Measurements from ENCODE around the gene TSPAN31.

Gene TSPAN31

GRCh38 chr12:57731411-57732080, 13.3 kb upstream of the TSPAN31 start:
- TF ChIP-seq REST (IDR thresholded peaks at IDR 0.05; ENCODE audit: insufficient read depth in 1 of 2, low read depth in 2 of 2, low read length in 2 of 2) (no peak), FOXP2 (optimal IDR thresholded peaks at IDR 0.05; ENCODE audit: borderline replicate concordance, extremely low read depth, extremely low read length, insufficient read depth) (no peak), SIN3A (IDR thresholded peaks at IDR 0.05; ENCODE audit: borderline replicate concordance, insufficient read depth, low read length) (no peak), POLR2AphosphoS5 (IDR thresholded peaks at IDR 0.05; ENCODE audit: low read depth, low read length) (no peak), TAF1 (IDR thresholded peaks at IDR 0.05; ENCODE audit: borderline replicate concordance, insufficient read depth, low read length) (no peak)

GRCh38 chr12:57732270-57732669, 12.6 kb upstream of the TSPAN31 start:
- TF ChIP-seq TAF1 (IDR thresholded peaks at IDR 0.05; ENCODE audit: borderline replicate concordance, insufficient read depth, low read length) (no peak), SIN3A (IDR thresholded peaks at IDR 0.05; ENCODE audit: borderline replicate concordance, insufficient read depth, low read length) (no peak), REST (IDR thresholded peaks at IDR 0.05; ENCODE audit: insufficient read depth in 1 of 2, low read depth in 2 of 2, low read length in 2 of 2) (no peak), POLR2AphosphoS5 (IDR thresholded peaks at IDR 0.05; ENCODE audit: low read depth, low read length) (no peak), FOXP2 (optimal IDR thresholded peaks at IDR 0.05; ENCODE audit: borderline replicate concordance, extremely low read depth, extremely low read length, insufficient read depth) (no peak)

GRCh38 chr12:57732726-57733593, 11.9 kb upstream of the TSPAN31 start:
- no peak for TF ChIP-seq TAF1 (IDR thresholded peaks at IDR 0.05; ENCODE audit: borderline replicate concordance, insufficient read depth, low read length)
- TF ChIP-seq POLR2AphosphoS5 (IDR thresholded peaks at IDR 0.05; ENCODE audit: low read depth, low read length) = no peak
- TF ChIP-seq REST (IDR thresholded peaks at IDR 0.05; ENCODE audit: insufficient read depth in 1 of 2, low read depth in 2 of 2, low read length in 2 of 2) = no peak
- TF ChIP-seq SIN3A (IDR thresholded peaks at IDR 0.05; ENCODE audit: borderline replicate concordance, insufficient read depth, low read length) = no peak
- TF ChIP-seq FOXP2 (optimal IDR thresholded peaks at IDR 0.05; ENCODE audit: borderline replicate concordance, extremely low read depth, extremely low read length, insufficient read depth) = no peak

- TF ChIP-seq REST (IDR thresholded peaks at IDR 0.05; ENCODE audit: insufficient read depth in 1 of 2, low read depth in 2 of 2, low read length in 2 of 2) (no peak), TAF1 (IDR thresholded peaks at IDR 0.05; ENCODE audit: borderline replicate concordance, insufficient read depth, low read length) (no peak), FOXP2 (optimal IDR thresholded peaks at IDR 0.05; ENCODE audit: borderline replicate concordance, extremely low read depth, extremely low read length, insufficient read depth) (no peak), SIN3A (IDR thresholded peaks at IDR 0.05; ENCODE audit: borderline replicate concordance, insufficient read depth, low read length) (no peak), POLR2AphosphoS5 (IDR thresholded peaks at IDR 0.05; ENCODE audit: low read depth, low read length) (no peak)
Observed at GRCh38 chr12:57733928-57734327, 10.9 kb upstream of the TSPAN31 start.
